ENCODE data around the gene PHACTR4. TPM values are rescaled to one million over a fixed set of nuclear protein-coding genes. Genes with fewer than 3 reads are reported as not detected.

PHACTR4 gene
- total and polyA plus RNA-seq, 9 of the 15 experiments (the other 6 are each of a cell fraction or from before 2014, with no cell fraction given) = 6.4 to 43.6 (median 14.2) TPM

DNA sequence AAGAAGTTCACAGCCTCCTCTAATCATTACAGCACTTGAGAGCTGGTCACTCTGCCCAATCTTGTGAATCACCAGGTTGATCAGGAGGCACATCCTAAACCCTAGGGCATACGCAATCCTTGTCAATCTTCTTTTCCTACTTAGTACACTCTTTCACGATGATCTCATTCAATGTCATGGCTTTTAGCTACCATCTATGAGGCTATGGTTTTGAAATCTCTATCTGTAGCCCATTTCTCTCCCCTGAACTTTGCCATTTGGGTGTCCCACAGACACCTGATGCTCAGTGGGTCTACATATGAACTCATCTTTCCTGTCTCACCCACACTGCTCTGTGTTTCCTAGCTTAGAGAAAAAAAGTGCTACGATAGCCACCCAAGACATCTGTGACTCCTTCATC lies 42.6 kb upstream of the PHACTR4 start:
- POLR2A ChIA-PET = interaction anchor here (0.6 to 6.4 kb wide), 19 partner anchors 12 to 255 kb away, joined by 3 to 102 read pairs (median 5); partner anchors contain the start of genes RCC1 and SESN2
- peak; percentile 32 for FAIRE-seq
- peaks cover 17 to 22% of the 10 kb centered on the region in 2 experiments for H3K4me1 ChIP-seq (replicated peaks in 1 of 2; ENCODE audit: control insufficient read depth in 2 of 2, insufficient read depth in 2 of 2, low read length in 2 of 2)
- peaks cover 3% of the 10 kb centered on the region for H3K9me1 ChIP-seq (ENCODE audit: control insufficient read depth, insufficient read depth, low read length)
- BruUV-seq (replicated peaks) = no TSS peak
- H3K27me3 ChIP-seq (ENCODE audit: control insufficient read depth in 2 of 2, insufficient read depth in 2 of 2, low read length in 2 of 2) = no peaks in the 10 kb centered on the region
- peak overlapping the region; percentile 23 to 37; a peak in 2 of 4 replicates for H3K9ac ChIP-seq (ENCODE audit: insufficient read depth in 1 of 2, low read depth in 2 of 2, low read length in 2 of 2)
- H3K27ac ChIP-seq (ENCODE audit: extremely low read depth, low read depth, low read length) = peak overlapping the region; percentile 31; the same call in 1 of the 3 replicates
- no peaks in the 10 kb centered on the region for H4K20me1 ChIP-seq (replicated peaks; ENCODE audit: control insufficient read depth, insufficient read depth, low read length)
- no peak overlapping the region for H3K4me2 ChIP-seq (ENCODE audit: insufficient read depth, low read length)
- H2AFZ ChIP-seq (ENCODE audit: low read depth, low read length) = no peak overlapping the region
- CTCF ChIA-PET (ENCODE audit: low intra/inter-chr PET ratio) = no interaction called here
- WGBS (ENCODE audit: insufficient coverage, low coverage, missing lambda C conversion rate) = 63% methylated on average over 3 of the region's 3 CpGs
- ATAC-seq = no peak
- no peak overlapping the region for H3K4me3 ChIP-seq
- intact Hi-C loops (cut with micrococcal nuclease) (loop anchor here (5.0 kb wide), 2 partner anchors 65 to 80 kb away; no protein-coding TSS in a partner anchor), in situ Hi-C loops (cut with MboI) (no loop called here)
- no peak for TF ChIP-seq C11orf30 (IDR thresholded peaks at IDR 0.05; ENCODE audit: low read depth)
- TF ChIP-seq, protein P1, sequence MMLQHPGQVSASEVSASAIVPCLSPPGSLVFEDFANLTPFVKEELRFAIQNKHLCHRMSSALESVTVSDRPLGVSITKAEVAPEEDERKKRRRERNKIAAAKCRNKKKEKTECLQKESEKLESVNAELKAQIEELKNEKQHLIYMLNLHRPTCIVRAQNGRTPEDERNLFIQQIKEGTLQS (IDR thresholded peaks at IDR 0.05) = peak; percentile 72
- TF ChIP-seq, protein P1 (CRISPR knock-in tag; conservative IDR thresholded peaks at IDR 0.05) = no peak
- TF ChIP-seq JUN (IDR thresholded peaks at IDR 0.05; ENCODE audit: borderline replicate concordance, low read depth, low read length) = 0 out of 2 replicates have a peak, but pooled peaks have one; percentile 13
- TF ChIP-seq JUN (CRISPR knock-in tag; IDR thresholded peaks at IDR 0.05; ENCODE audit: borderline replicate concordance) = no peak
- TF ChIP-seq CEBPG (CRISPR knock-in tag; IDR thresholded peaks at IDR 0.05) = no peak
- TF ChIP-seq CEBPG (tag; conservative IDR thresholded peaks at IDR 0.05 in 1 of 2, IDR thresholded peaks at IDR 0.05 in 1 of 2) = 0 out of 4 replicates have a peak, but pooled peaks of 1 of the 2 experiments have one; percentile 21
- peaks cover 29% of the 10 kb centered on the region for H3K79me2 ChIP-seq (ENCODE audit: control insufficient read depth, insufficient read depth, low read length)
- peaks cover 18% of the 10 kb centered on the region; the same call in 2 of the 3 replicates for H3K36me3 ChIP-seq (ENCODE audit: control insufficient read depth, insufficient read depth, low read length)
- no peaks in the 10 kb centered on the region for H3K9me3 ChIP-seq (replicated peaks; ENCODE audit: control insufficient read depth, insufficient read depth, low read depth, low read length)
- DNase-seq (ENCODE audit: extremely low read depth in 1 of 4, low spot score in 3 of 4) = no peak

All from K562 (cell line).